Activated T-helper 1 cell treated with anti-CD3 and anti-CD28 coated beads, Interleukin-12 subunit alpha, Interleukin-12 subunit beta, Interleukin-2, Interleukin-4 antibody, amounts not matched to agents 30 ng/mL and 10 ng/mL and 1 ng/mL, durations not matched to agents 14 hours and 24 hours and 36 hours (primary cell): ENCODE measurements around the gene C1QL4. TPM values are rescaled to one million over a fixed set of nuclear protein-coding genes. Genes with fewer than 3 reads are reported as not detected.
A peak's percentile ranks its signal among the peaks of the same experiment; 100 is the strongest.
"Not testable (repeated sequence)": the region's sequence is repeated elsewhere in the genome, so short reads cannot be mapped to it uniquely, and the experiment has no call there.

Source experiments
- DNase-seq: peaks from one replicate; pipeline ENCODE4 v3.0.0; 2021; ENCODE audit warnings: low spot score
- H3K27ac Mint-ChIP-seq: one replicate; pipeline ENCODE4 v1.8.0; 2021; ENCODE audit warnings: mild to moderate bottlenecking, mixed read lengths
- H3K27me3 Mint-ChIP-seq: one replicate; pipeline ENCODE4 v1.8.0; 2022; ENCODE audit warnings: mild to moderate bottlenecking, moderate library complexity, mixed read lengths; ENCODE audit not compliant: insufficient read depth
- H3K36me3 Mint-ChIP-seq: one replicate; pipeline ENCODE4 v1.8.0; 2021; ENCODE audit warnings: low read depth, mixed read lengths
- H3K4me1 Mint-ChIP-seq: one replicate; pipeline ENCODE4 v1.8.0; 2021; ENCODE audit warnings: low read depth, mixed read lengths
- H3K4me3 Mint-ChIP-seq: one replicate; pipeline ENCODE4 v1.8.0; 2021; ENCODE audit warnings: mild to moderate bottlenecking, moderate library complexity, mixed read lengths
- H3K9me3 Mint-ChIP-seq: one replicate; pipeline ENCODE4 v1.8.0; 2021; ENCODE audit warnings: mixed read lengths
- intact Hi-C: fragments of 100-400 bp; cut with micrococcal nuclease; formaldehyde crosslinking; loops from one replicate; pipeline ENCODE4 v1.15.1; 2024
- total RNA-seq: library from RNA; stranded (reverse); gene quantifications from 2 replicates; pipeline ENCODE4 v1.2.3, GENCODE V29; 2022

Gene C1QL4
- total RNA-seq, 1 donor from 2014 or later, result not detected

DNA sequence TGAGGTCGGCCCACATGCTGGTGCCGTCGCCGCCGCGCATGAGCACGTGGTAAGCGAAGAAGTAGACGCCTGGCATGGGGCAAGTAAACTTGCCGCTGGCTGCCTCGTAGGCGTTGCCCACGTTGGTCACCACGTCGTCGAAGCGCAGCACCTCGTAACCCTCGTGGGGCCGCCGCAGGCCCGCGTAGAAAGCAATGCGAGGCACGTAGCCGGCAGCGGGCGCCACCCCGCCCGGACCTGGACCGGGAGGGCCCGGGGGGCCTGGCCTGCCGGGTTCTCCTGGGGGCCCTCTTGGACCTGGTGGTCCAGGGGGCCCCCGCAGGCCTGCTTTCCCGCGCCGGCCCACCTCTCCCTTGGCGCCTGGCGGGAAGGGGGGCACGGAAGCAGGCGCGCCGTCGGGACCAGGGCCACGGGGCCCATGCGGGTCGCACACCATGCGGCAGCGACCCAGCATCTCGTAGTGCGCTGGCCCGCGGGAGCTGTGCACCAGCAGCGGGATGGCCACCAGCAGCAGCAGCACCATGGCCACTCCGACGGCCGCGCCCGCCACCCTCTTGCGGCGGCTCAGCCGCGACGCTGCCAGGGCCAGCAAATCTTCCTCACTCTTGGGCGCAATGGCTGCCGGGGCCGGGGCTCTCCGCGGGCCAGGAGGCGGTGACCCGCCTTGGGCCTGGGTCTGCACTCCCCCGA is 888 bp downstream of the C1QL4 start:
- H3K27ac Mint-ChIP-seq, result peak overlapping the region; percentile 50
- no peak overlapping the region for H3K4me3 Mint-ChIP-seq
- intact Hi-C loops, result no loop called here
- peaks cover 13% of the 10 kb centered on the region for H3K36me3 Mint-ChIP-seq
- H3K27me3 Mint-ChIP-seq, result peaks cover 70% of the 10 kb centered on the region
- no peaks in the 10 kb centered on the region for H3K9me3 Mint-ChIP-seq
- DNase-seq, result no peak
- H3K4me1 Mint-ChIP-seq, result peaks cover 21% of the 10 kb centered on the region

DNA sequence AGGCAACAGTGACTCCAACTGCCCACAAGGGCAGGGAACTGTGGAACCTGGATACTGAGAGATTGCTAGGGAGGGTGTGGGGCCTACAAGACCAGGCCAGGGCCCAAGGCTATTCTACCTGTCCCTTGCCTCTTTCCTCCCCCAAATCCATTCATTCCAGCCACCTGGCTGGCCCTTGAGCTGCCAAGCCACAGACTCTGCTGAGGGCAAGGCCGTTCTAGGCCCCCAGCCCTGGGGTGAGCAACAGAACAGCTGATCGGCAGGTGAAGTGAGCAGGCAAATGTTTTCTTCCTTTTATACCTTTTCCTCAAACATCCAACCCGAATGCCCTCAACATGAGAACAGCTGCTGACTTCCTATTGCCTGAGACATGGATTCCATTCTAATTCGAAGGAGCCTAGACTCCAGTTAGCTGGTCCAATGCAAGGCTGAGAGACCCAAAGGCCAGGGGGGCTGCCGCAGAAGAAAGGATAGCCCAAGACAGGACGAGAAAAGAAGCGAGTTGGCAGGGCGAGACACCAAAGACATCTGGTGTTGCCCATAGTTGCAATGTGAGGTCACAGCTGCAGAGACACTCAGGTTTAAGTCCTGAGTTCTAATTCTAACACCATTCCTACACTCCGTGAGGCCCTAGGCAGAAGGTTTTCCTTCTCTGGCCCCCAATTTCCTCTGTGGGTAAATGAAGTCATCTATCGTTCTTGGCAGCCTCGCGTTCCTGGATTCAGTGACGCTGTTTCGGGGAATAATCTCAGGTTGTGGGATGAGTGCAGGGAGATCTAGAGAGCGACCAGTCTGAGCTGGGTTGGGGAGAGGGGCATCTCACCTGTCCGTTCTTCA is 1.7 kb downstream of the C1QL4 start:
- Mint-ChIP-seq H3K4me3 (no peak overlapping the region), H3K27me3 (peaks cover 63% of the 10 kb centered on the region), H3K9me3 (no peaks in the 10 kb centered on the region), H3K4me1 (peaks cover 21% of the 10 kb centered on the region), H3K27ac (peak overlapping the region; percentile 50), H3K36me3 (peaks cover 18% of the 10 kb centered on the region)
- no peak for DNase-seq
- intact Hi-C loops, result no loop called here

GRCh38 chr12:49334681-49335080 is 2.3 kb downstream of the C1QL4 start:
- peaks cover 21% of the 10 kb centered on the region for H3K36me3 Mint-ChIP-seq
- no peaks in the 10 kb centered on the region for H3K9me3 Mint-ChIP-seq
- H3K27me3 Mint-ChIP-seq, result peaks cover 57% of the 10 kb centered on the region
- intact Hi-C loops, result no loop called here
- peaks cover 21% of the 10 kb centered on the region for H3K4me1 Mint-ChIP-seq
- H3K4me3 Mint-ChIP-seq, result no peak overlapping the region
- peak overlapping the region; percentile 6 for H3K27ac Mint-ChIP-seq
- DNase-seq, result no peak

GRCh38 chr12:49334226-49334625 is 2.8 kb downstream of the C1QL4 start:
- H3K4me1 Mint-ChIP-seq, result peaks cover 21% of the 10 kb centered on the region

DNA sequence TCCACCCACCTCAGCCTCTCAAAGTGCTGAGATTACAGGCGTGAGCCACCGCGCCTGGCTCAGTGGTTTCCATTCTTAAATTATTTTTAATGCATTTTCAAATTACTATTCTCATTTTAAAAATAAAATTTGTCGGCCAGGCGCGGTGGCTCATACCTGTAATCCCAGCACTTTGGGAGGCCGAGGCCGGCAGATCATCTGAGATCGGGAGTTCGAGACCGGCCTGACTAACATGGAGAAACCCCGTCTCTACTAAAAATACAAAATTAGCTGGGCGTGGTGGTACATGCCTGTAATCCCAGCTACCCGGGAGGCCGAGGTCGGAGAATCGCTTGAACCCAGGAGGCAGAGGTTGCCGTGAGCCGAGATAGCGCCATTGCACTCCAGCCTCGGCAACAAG is 3.2 kb downstream of the C1QL4 start:
- H3K27me3 Mint-ChIP-seq, result peaks cover 50% of the 10 kb centered on the region
- not testable (repeated sequence) for H3K27ac Mint-ChIP-seq, H3K9me3 Mint-ChIP-seq, H3K4me3 Mint-ChIP-seq, DNase-seq
- peaks cover 21% of the 10 kb centered on the region for H3K4me1 Mint-ChIP-seq
- intact Hi-C loops, result loop anchor here (2.0 kb wide), 1 partner anchor 13 kb away; the partner anchor contains the start of gene DNAJC22
- peaks cover 22% of the 10 kb centered on the region for H3K36me3 Mint-ChIP-seq

More at GRCh38 chr12:49334226-49334625, 2.8 kb downstream of the C1QL4 start:
- H3K9me3 Mint-ChIP-seq, result no peaks in the 10 kb centered on the region
- intact Hi-C loops, result no loop called here
- H3K36me3 Mint-ChIP-seq, result peaks cover 22% of the 10 kb centered on the region
- H3K27ac Mint-ChIP-seq, result no peak overlapping the region
- DNase-seq, result no peak
- H3K27me3 Mint-ChIP-seq, result peaks cover 54% of the 10 kb centered on the region
- no peak overlapping the region for H3K4me3 Mint-ChIP-seq

DNA sequence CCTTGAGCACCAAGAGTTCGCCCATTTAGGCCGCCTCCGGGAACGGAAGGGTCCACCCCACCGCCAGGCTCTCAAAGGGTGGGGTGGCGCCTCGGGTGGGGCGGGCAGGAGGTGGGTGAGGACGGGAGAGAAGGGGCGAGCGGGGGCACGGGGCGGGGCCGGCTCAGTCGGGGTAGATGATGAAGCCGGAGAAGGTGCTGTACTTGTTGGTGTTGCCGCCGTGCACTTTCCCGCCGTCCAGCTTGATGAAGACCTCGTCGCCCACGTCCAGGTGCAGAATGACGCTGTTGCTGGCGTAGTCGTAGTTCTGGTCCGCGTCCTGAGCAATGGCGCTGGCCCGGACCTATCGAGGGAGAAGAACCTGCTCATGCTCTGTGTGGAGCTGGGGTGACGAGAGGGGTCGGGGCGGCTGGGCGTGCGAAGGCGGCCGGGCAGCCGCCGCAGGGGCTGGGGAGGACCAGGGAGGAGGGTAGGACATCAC is 4.1 kb downstream of the C1QL4 start:
- intact Hi-C loops, result loop anchor here (2.0 kb wide), 1 partner anchor 14 kb away; the partner anchor contains the start of gene DNAJC22
- H3K4me3 Mint-ChIP-seq, result peak overlapping the region; percentile 29

DNA sequence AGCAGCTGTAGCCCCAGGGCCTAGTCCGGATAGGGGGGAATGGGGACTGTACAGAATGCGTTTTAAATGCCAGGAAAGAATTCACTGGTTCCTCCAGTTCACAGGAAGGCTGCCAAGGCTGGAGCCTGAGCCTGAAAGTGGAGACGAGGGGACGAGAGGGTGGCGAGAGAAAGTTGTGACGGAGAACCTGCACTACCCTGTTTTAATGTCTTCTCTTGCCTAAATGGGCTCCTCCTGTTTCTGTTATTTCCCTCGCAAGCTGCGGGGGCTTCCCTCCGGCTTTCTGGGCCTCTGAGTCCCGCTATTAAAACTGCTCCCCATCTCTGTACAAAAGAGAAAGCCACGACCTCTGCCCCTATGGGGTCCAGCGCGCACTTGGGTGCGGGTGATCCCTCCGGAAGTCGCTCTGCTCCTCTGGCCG is 4.5 kb downstream of the C1QL4 start:
- DNase-seq, result no peak
- no peak overlapping the region for H3K27ac Mint-ChIP-seq
- peaks cover 11% of the 10 kb centered on the region for H3K4me1 Mint-ChIP-seq
- intact Hi-C loops, result loop anchor here (2.0 kb wide), 1 partner anchor 14 kb away; the partner anchor contains the start of gene DNAJC22
- H3K36me3 Mint-ChIP-seq, result peaks cover 29% of the 10 kb centered on the region
- no peak overlapping the region for H3K4me3 Mint-ChIP-seq
- H3K9me3 Mint-ChIP-seq, result no peaks in the 10 kb centered on the region
- peaks cover 37% of the 10 kb centered on the region for H3K27me3 Mint-ChIP-seq

More for the DNA sequence above, 4.1 kb downstream of the C1QL4 start:
- H3K4me1 Mint-ChIP-seq, result peaks cover 16% of the 10 kb centered on the region
- no peak for DNase-seq
- H3K27ac Mint-ChIP-seq, result no peak overlapping the region
- no peaks in the 10 kb centered on the region for H3K9me3 Mint-ChIP-seq
- peaks cover 42% of the 10 kb centered on the region for H3K27me3 Mint-ChIP-seq
- H3K36me3 Mint-ChIP-seq, result peaks cover 25% of the 10 kb centered on the region

DNA sequence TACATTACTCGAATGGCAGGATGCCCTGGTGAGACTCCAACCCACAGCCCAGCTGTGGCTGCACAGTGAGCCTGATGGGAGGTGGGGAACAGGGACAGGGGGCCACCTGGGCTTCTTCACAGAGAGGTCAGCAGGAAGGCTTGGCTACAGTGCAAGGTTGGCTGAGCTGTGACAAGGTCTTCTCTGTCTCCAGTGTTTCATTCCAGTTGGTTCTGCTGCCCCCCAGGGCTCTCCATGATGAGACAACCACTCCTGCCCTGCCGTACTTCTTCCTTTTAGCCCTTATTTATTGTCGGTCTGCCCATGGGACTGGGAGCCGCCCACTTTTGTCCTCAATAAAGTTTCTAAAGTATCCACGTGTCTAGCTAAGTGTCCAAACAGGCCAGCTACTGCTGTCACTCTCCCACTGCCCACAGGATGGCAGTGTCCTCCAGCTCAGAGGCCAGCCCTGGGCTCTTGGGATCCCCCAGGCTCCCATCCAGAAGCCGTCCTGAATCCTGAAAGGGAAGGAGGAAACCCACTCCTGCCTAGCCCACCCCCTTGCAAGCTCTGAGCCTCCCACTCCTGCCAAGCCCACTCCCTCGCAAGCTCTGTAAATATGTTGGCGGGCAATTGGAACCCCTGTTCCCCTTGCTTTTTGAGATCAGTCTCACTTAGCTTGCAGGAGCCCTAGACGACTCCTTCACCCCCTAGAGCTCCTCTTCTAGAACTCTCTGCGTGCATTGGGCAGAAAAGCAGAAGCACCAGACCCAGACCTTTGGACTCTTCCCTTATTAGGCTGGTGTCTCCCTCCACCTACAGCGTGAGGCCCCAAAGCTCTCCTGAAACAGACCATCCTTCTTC is 5.4 kb downstream of the C1QL4 start:
- H3K27me3 Mint-ChIP-seq, result peaks cover 30% of the 10 kb centered on the region
- DNase-seq, result no peak
- no peaks in the 10 kb centered on the region for H3K9me3 Mint-ChIP-seq
- peaks cover 33% of the 10 kb centered on the region for H3K36me3 Mint-ChIP-seq
- no peak overlapping the region for H3K4me3 Mint-ChIP-seq
- peaks cover 7% of the 10 kb centered on the region for H3K4me1 Mint-ChIP-seq
- no peak overlapping the region for H3K27ac Mint-ChIP-seq
- intact Hi-C loops, result loop anchor here (2.0 kb wide), 1 partner anchor 15 kb away; the partner anchor contains the start of gene DNAJC22

DNA sequence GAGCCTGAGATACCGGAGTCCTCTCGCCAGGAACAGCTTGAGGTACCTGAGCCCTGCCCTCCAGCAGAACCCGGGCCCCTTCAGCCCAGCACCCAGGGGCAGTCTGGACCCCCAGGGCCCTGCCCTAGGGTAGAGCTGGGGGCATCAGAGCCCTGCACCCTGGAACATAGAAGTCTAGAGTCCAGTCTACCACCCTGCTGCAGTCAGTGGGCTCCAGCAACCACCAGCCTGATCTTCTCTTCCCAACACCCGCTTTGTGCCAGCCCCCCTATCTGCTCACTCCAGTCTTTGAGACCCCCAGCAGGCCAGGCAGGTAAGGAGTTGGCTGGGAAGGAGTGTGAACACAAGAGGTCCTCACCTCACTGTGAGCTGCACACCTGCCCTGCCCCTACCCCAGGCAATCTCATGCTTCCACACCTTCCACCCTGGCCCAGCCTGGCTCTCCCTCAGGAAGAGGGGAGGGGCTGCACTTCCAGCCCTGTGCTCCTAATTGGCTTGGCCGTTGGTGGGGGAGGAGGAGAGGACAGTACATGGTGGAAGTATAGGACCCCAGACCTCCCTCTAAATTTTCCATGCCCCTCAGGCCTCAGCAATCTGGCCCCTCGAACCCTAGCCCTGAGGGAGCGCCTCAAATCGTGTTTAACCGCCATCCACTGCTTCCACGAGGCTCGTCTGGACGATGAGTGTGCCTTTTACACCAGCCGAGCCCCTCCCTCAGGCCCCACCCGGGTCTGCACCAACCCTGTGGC is 6.2 kb downstream of the C1QL4 start:
- no peak for DNase-seq
- H3K4me3 Mint-ChIP-seq, result no peak overlapping the region
- H3K27me3 Mint-ChIP-seq, result peaks cover 28% of the 10 kb centered on the region
- intact Hi-C loops, result no loop called here
- no peak overlapping the region for H3K27ac Mint-ChIP-seq
- H3K9me3 Mint-ChIP-seq, result no peaks in the 10 kb centered on the region
- peaks cover 7% of the 10 kb centered on the region for H3K4me1 Mint-ChIP-seq
- H3K36me3 Mint-ChIP-seq, result peaks cover 35% of the 10 kb centered on the region

DNA sequence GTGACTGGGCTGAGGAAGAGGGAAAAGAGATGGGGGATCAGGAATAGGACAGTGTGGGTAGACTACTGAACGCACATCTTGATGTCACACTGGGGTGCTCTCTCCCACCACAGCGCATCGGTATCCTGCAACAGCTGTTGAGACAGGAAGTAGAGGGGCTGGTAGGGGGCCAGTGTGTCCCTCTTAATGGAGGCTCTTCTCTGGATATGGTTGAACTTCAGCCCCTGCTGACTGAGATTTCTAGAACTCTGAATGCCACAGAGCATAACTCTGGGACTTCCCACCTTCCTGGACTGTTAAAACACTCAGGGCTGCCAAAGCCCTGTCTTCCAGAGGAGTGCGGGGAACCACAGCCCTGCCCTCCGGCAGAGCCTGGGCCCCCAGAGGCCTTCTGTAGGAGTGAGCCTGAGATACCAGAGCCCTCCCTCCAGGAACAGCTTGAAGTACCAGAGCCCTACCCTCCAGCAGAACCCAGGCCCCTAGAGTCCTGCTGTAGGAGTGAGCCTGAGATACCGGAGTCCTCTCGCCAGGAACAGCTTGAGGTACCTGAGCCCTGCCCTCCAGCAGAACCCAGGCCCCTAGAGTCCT is 6.9 kb downstream of the C1QL4 start:
- DNase-seq, result no peak
- Mint-ChIP-seq H3K4me3 (no peak overlapping the region), H3K27me3 (peaks cover 22% of the 10 kb centered on the region), H3K36me3 (peaks cover 39% of the 10 kb centered on the region), H3K9me3 (no peaks in the 10 kb centered on the region), H3K27ac (no peak overlapping the region), H3K4me1 (peaks cover 7% of the 10 kb centered on the region)
- intact Hi-C loops, result no loop called here

DNA sequence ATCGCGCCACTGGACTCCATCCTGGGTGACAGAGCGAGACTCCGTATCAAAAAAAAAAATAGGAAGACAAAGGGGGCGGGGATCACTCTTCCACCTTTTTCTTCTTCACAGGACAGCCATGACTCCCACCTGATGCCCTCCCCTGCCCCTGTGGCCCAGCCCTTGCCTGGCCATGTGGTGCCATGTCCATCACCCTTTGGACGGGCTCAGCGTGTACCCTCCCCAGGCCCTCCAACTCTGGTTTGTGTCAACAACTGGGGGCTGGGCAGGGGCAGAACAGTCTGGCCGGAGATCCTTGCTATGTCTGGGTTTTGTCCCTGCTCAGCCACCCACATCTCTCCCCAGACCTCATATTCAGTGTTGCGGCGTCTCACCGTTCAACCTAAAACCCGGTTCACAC is 8.2 kb downstream of the C1QL4 start:
- H3K4me3 Mint-ChIP-seq, result no peak overlapping the region
- H3K27me3 Mint-ChIP-seq, result peaks cover 11% of the 10 kb centered on the region
- peaks cover 43% of the 10 kb centered on the region for H3K36me3 Mint-ChIP-seq
- intact Hi-C loops, result no loop called here
- H3K9me3 Mint-ChIP-seq, result no peaks in the 10 kb centered on the region
- no peak for DNase-seq
- peaks cover 13% of the 10 kb centered on the region for H3K4me1 Mint-ChIP-seq
- H3K27ac Mint-ChIP-seq, result no peak overlapping the region
